DOHH2 (cell line): ENCODE data around the gene IRX2.

Source experiments
- CTCF ChIP-seq: fragments of 200-600 bp; sonication (generic); IDR thresholded peaks from one replicate; pipeline ENCODE4 v1.5.1; 2014; ENCODE audit warnings: antibody characterized with exemption, mild to moderate bottlenecking, low read depth, low read length; ENCODE audit not compliant: poor library complexity, severe bottlenecking
- EZH2phosphoT487 ChIP-seq: fragments of 200-600 bp; sonication (generic); IDR thresholded peaks from 2 replicates; pipeline ENCODE4 v1.6.1; 2017; ENCODE audit warnings: borderline replicate concordance, mild to moderate bottlenecking, antibody characterized with exemption, low read length, moderate library complexity, mixed read lengths

DNA sequence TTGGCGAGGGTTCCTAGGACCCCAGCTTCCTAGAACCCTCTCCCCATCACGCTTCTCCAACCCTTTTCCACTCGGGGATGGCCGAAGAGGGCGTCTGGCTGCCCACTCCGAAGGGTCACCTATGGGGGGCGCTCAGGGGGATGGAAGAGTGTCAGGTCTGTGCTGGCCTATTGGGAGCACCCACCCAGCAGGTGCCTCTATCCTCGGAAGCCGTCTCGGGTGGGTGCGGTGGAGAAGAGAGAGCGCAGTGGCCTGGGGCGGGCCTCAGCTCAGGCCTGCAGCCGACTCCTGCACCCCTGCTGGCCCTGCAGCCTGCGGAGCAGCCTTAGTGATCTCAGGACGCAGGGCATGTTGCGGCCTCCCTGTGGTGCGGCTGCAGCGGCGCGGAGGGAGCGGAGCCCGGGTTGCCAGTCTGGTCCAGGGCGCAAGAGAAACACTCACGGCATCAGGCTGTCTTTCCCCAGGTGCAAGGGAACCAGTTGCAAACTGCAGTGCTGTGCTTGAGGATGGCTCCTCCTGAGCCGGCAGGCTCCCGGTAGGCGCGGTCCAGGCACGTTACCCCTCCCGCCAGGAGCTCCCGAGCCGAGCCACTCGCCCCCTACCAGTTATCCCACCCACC is 1.5 kb upstream of the IRX2 start:
- no peak for TF ChIP-seq CTCF
- TF ChIP-seq EZH2phosphoT487 = no peak
